NCI-H510A (cell line): ENCODE results near the gene NCOA3.
"Not testable (repeated sequence)": the region's sequence is repeated elsewhere in the genome, so short reads cannot be mapped to it uniquely, and the experiment has no call there.

ENCODE experiments used
- DNase-seq: peaks from one replicate; lab custom pipeline; 2025; lab: John Stamatoyannopoulos, UW

The NCOA3 gene

GRCh38 chr20:47501482-47502270, at the start of gene NCOA3:
TSS of gene NCOA3 (plus strand) at chr20:47501887. CDS start at chr20:47622248, 120,361 bp downstream.
- DNase-seq, result peak; percentile 94

GRCh38 chr20:47452736-47453161, 48.9 kb upstream of the NCOA3 start:
- DNase-seq, result no peak

GRCh38 chr20:47453167-47453782, 48.4 kb upstream of the NCOA3 start:
- no peak for DNase-seq

GRCh38 chr20:47454298-47455132, 47.2 kb upstream of the NCOA3 start:
- no peak for DNase-seq

GRCh38 chr20:47455133-47456040, 46.3 kb upstream of the NCOA3 start:
- DNase-seq, result no peak

GRCh38 chr20:47456041-47456537, 45.6 kb upstream of the NCOA3 start:
- DNase-seq, result no peak

GRCh38 chr20:47456952-47457724, 44.5 kb upstream of the NCOA3 start:
- no peak for DNase-seq

GRCh38 chr20:47458280-47459050, 43.2 kb upstream of the NCOA3 start:
- not testable (repeated sequence) for DNase-seq

- no peak for DNase-seq
Observed at GRCh38 chr20:47459344-47460073, 42.2 kb upstream of the NCOA3 start.

GRCh38 chr20:47460761-47461112, 41.0 kb upstream of the NCOA3 start:
- DNase-seq, result not testable (repeated sequence)

GRCh38 chr20:47461120-47461685, 40.5 kb upstream of the NCOA3 start:
- DNase-seq, result no peak

GRCh38 chr20:47461906-47462305, 39.8 kb upstream of the NCOA3 start:
- not testable (repeated sequence) for DNase-seq

GRCh38 chr20:47464380-47465101, 37.1 kb upstream of the NCOA3 start:
- peak; percentile 29 for DNase-seq

GRCh38 chr20:47465335-47466090, 36.2 kb upstream of the NCOA3 start:
- DNase-seq, result no peak

GRCh38 chr20:47466213-47466612, 35.5 kb upstream of the NCOA3 start:
- no peak for DNase-seq

- no peak for DNase-seq
Observed at GRCh38 chr20:47466704-47467459, 34.8 kb upstream of the NCOA3 start.
